Sigmoid colon (tissue), 3 donors: ENCODE measurements around the gene SGPP1.

Experiments
- POLR2A ChIP-seq, 2 donors: fragments of 450-650 bp; IDR thresholded peaks; one replicate each; pipeline ENCODE4 v1.6.1; 2016; ENCODE audit warnings: antibody characterized with exemption in 2 of 2, mild to moderate bottlenecking in 2 of 2, moderate library complexity in 2 of 2
- TF ChIP-seq, protein P1 (sequence below), 4 experiments: fragments of 450-650 bp in 3 of 4; fragments of 200-600 bp in 1 of 4; IDR thresholded peaks; one replicate each; pipeline ENCODE4 v1.5.1; 2016 to 2019; ENCODE audit warnings: antibody characterized with exemption in 4 of 4, mild to moderate bottlenecking in 3 of 4, moderate library complexity in 2 of 4

DNA sequence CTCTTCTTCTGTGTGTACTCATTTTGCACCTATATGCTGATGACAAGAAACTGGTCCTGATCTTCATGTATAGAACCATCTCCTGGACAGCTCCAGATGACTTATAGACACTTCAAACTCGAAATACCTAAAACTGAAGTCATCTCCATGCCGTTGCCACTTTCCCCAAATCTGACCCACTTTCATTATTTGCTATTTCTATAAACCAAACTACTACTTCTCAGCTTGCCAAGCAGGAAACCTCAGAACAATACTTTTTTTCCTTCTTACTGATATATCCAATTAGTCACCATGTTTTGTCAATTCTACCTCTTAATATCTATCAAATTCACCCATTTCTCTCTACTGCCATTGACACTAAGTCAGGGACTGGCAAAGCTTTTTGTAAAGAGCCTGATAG, 14.8 kb downstream of the SGPP1 start:
- TF ChIP-seq, protein P1, sequence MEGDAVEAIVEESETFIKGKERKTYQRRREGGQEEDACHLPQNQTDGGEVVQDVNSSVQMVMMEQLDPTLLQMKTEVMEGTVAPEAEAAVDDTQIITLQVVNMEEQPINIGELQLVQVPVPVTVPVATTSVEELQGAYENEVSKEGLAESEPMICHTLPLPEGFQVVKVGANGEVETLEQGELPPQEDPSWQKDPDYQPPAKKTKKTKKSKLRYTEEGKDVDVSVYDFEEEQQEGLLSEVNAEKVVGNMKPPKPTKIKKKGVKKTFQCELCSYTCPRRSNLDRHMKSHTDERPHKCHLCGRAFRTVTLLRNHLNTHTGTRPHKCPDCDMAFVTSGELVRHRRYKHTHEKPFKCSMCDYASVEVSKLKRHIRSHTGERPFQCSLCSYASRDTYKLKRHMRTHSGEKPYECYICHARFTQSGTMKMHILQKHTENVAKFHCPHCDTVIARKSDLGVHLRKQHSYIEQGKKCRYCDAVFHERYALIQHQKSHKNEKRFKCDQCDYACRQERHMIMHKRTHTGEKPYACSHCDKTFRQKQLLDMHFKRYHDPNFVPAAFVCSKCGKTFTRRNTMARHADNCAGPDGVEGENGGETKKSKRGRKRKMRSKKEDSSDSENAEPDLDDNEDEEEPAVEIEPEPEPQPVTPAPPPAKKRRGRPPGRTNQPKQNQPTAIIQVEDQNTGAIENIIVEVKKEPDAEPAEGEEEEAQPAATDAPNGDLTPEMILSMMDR (IDR thresholded peaks at IDR 0.05): no peak
- TF ChIP-seq POLR2A (IDR thresholded peaks at IDR 0.05): no peak
